Measurements from ENCODE around the gene CBX2.

CBX2 gene

GRCh38 chr17:79826841-79827578, 49.1 kb downstream of the CBX2 start:
- Histone ChIP-seq H3K36me3 (ENCODE audit: insufficient read depth) (no peaks in the 10 kb centered on the region), H4K20me1 (ENCODE audit: insufficient read depth) (no peaks in the 10 kb centered on the region), H3K4me2 (no peak overlapping the region), H3K27me3 (ENCODE audit: insufficient read depth, low read depth) (no peaks in the 10 kb centered on the region), H3K9ac (no peak overlapping the region), H3K79me2 (ENCODE audit: insufficient read depth, low read depth) (no peaks in the 10 kb centered on the region), H3K4me3 (IDR thresholded peaks at IDR 0.05; ENCODE audit: insufficient read depth, low read depth, low read length) (no peak overlapping the region), H3K27ac (no peak overlapping the region), H3K4me1 (ENCODE audit: low read depth, poor library complexity, severe bottlenecking) (no peaks in the 10 kb centered on the region), H2AFZ (ENCODE audit: low read depth) (no peak overlapping the region)
- no peak for TF ChIP-seq CTCF (conservative IDR thresholded peaks at IDR 0.05; ENCODE audit: low read depth, low read length)

DNA sequence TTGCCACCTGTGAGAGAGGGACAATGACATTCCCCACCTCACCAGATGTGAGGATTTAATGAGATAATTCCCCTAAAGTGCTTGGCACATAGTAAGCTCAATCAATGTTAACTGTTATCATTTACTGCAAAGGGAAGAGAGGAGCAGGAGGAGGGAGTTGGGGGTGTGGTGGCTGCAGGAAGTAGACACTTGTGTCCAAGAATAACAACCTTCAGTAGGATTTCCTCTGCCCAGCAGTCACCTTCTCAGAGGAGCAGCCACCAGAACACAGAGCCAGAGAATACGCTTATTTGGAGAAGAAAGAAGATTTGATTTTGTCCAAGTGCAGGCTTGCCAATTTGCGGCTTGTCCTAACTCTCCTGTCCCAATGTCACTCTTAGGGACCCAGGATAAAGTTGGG, 51.1 kb downstream of the CBX2 start:
- Histone ChIP-seq H3K4me1 (ENCODE audit: low read depth, poor library complexity, severe bottlenecking) (no peaks in the 10 kb centered on the region), H3K4me3 (IDR thresholded peaks at IDR 0.05; ENCODE audit: insufficient read depth, low read depth, low read length) (no peak overlapping the region), H3K36me3 (ENCODE audit: insufficient read depth) (no peaks in the 10 kb centered on the region), H3K9ac (no peak overlapping the region), H3K27ac (no peak overlapping the region), H3K79me2 (ENCODE audit: insufficient read depth, low read depth) (no peaks in the 10 kb centered on the region; the same call in 1 of the 2 replicates), H3K27me3 (ENCODE audit: insufficient read depth, low read depth) (no peaks in the 10 kb centered on the region), H4K20me1 (ENCODE audit: insufficient read depth) (no peaks in the 10 kb centered on the region), H3K4me2 (no peak overlapping the region), H2AFZ (ENCODE audit: low read depth) (no peak overlapping the region)
- no peak for TF ChIP-seq CTCF (conservative IDR thresholded peaks at IDR 0.05; ENCODE audit: low read depth, low read length)

DNA sequence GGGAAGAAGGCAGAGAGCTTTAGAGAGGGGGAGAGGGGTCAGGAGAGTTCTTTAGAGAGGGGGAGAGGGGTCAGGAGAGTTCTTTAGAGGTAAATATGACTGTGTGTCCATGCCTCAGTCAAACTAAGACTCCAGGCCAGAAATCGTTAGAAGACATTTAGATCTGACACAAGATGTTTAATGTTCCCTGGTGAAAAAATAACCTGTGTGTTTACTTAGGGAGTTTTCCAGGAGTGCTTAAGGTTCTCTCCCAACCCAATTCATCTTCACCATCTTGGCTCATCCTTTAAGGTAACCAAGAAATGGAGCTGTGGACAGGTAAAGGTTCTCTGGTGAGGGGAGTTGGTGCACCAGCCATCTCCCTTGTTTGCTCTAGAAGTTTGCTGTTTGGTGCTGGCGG, 51.5 kb downstream of the CBX2 start:
- Histone ChIP-seq H3K4me1 (ENCODE audit: low read depth, poor library complexity, severe bottlenecking) (no peaks in the 10 kb centered on the region), H4K20me1 (ENCODE audit: insufficient read depth) (no peaks in the 10 kb centered on the region), H3K79me2 (ENCODE audit: insufficient read depth, low read depth) (no peaks in the 10 kb centered on the region; the same call in 1 of the 2 replicates), H3K4me3 (IDR thresholded peaks at IDR 0.05; ENCODE audit: insufficient read depth, low read depth, low read length) (no peak overlapping the region), H3K27ac (no peak overlapping the region), H3K9ac (no peak overlapping the region), H3K4me2 (no peak overlapping the region), H3K27me3 (ENCODE audit: insufficient read depth, low read depth) (no peaks in the 10 kb centered on the region), H3K36me3 (ENCODE audit: insufficient read depth) (no peaks in the 10 kb centered on the region), H2AFZ (ENCODE audit: low read depth) (no peak overlapping the region)
- no peak for TF ChIP-seq CTCF (conservative IDR thresholded peaks at IDR 0.05; ENCODE audit: low read depth, low read length)

DNA sequence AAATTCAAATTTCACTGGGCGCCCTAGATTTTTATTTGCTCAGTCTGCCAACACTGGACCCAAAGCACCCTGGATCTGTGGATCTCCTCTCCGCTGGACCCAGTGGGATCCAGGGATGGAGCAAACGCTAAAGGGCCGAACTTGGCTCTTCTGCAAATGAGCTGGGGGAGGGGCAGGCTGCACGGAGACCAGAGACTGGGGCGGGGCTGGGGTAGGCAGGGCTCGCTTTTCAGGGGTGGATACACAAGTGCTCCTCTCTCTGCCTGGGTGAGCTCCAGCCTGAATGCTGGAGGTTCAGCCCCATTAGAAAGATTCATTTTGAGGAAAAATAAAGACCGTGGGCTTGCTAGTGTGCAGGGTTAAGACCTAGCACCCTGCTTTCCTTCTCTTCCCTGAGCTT, 52.4 kb downstream of the CBX2 start:
- peaks cover 5% of the 10 kb centered on the region for H3K4me1 ChIP-seq (ENCODE audit: low read depth, poor library complexity, severe bottlenecking)
- no peak for TF ChIP-seq CTCF (conservative IDR thresholded peaks at IDR 0.05; ENCODE audit: low read depth, low read length)
- H3K79me2 ChIP-seq (ENCODE audit: insufficient read depth, low read depth), result peaks cover 8% of the 10 kb centered on the region
- no peaks in the 10 kb centered on the region for H3K27me3 ChIP-seq (ENCODE audit: insufficient read depth, low read depth)
- H3K36me3 ChIP-seq (ENCODE audit: insufficient read depth), result no peaks in the 10 kb centered on the region
- no peaks in the 10 kb centered on the region for H4K20me1 ChIP-seq (ENCODE audit: insufficient read depth)
- no peak overlapping the region for H2AFZ ChIP-seq (ENCODE audit: low read depth)
- no peak overlapping the region for H3K27ac ChIP-seq
- no peak overlapping the region for H3K9ac ChIP-seq
- H3K4me2 ChIP-seq, result no peak overlapping the region
- no peak overlapping the region for H3K4me3 ChIP-seq (IDR thresholded peaks at IDR 0.05; ENCODE audit: insufficient read depth, low read depth, low read length)
